GM23338 (cell line): ENCODE data around the gene SEPTIN8. TPM values are rescaled to one million over a fixed set of nuclear protein-coding genes. Genes with fewer than 3 reads are reported as not detected.

Experiments used
- ATAC-seq: fragments of 200-7000 bp; cut with Tn5 transposase; 3 replicates; pipeline ENCODE4 v1.9.1; 2020
- DNase-seq: peaks from one replicate; pipeline ENCODE4 v3.0.0-alpha.2; 2015; ENCODE audit warnings: low spot score
- H2AFZ ChIP-seq: fragments of 200-600 bp; sonication (generic); 2 replicates; pipeline ENCODE4 v1.8.0; 2016; ENCODE audit warnings: antibody characterized with exemption, mild to moderate bottlenecking, moderate library complexity
- H3F3A ChIP-seq: fragments of 200-600 bp; sonication (generic); replicated peaks from 2 replicates; pipeline ENCODE4 v1.8.0; 2017; ENCODE audit warnings: antibody characterized with exemption, mixed run types, low read depth
- H3K27ac ChIP-seq: fragments of 200-600 bp; sonication (generic); 2 replicates; pipeline ENCODE4 v1.6.1; 2016; ENCODE audit warnings: low read depth
- H3K27me3 ChIP-seq: fragments of 200-600 bp; sonication (generic); 2 replicates; pipeline ENCODE4 v1.8.0; 2016; ENCODE audit warnings: mild to moderate bottlenecking, mixed run types, moderate library complexity; ENCODE audit not compliant: insufficient read depth
- H3K36me3 ChIP-seq: fragments of 200-600 bp; sonication (generic); 2 replicates; pipeline ENCODE4 v1.8.0; 2016; ENCODE audit warnings: mild to moderate bottlenecking; ENCODE audit not compliant: insufficient read depth
- H3K4me1 ChIP-seq: fragments of 200-600 bp; sonication (generic); 2 replicates; pipeline ENCODE4 v1.8.0; 2016; ENCODE audit warnings: mild to moderate bottlenecking, moderate library complexity; ENCODE audit not compliant: insufficient read depth
- H3K4me2 ChIP-seq: fragments of 200-600 bp; sonication (generic); 2 replicates; pipeline ENCODE4 v1.7.1; 2017; ENCODE audit warnings: mixed run types
- H3K4me3 ChIP-seq: fragments of 200-600 bp; sonication (generic); 2 replicates; pipeline ENCODE4 v1.6.1; 2016; ENCODE audit warnings: mixed run types
- H3K79me2 ChIP-seq: fragments of 200-600 bp; sonication (generic); replicated peaks from 2 replicates; pipeline ENCODE4 v1.8.0; 2017; ENCODE audit warnings: mild to moderate bottlenecking; ENCODE audit not compliant: insufficient read depth
- H3K9me2 ChIP-seq: fragments of 200-600 bp; sonication (generic); 2 replicates; pipeline ENCODE4 v1.8.0; 2017; ENCODE audit not compliant: insufficient read depth
- H4K20me1 ChIP-seq: fragments of 200-600 bp; sonication (generic); replicated peaks from 2 replicates; pipeline ENCODE4 v1.8.0; 2017; ENCODE audit warnings: mild to moderate bottlenecking; ENCODE audit not compliant: insufficient read depth
- H3K27ac Mint-ChIP-seq: 2 replicates; pipeline ENCODE4 v1.8.0; 2020; ENCODE audit warnings: inconsistent platforms, mild to moderate bottlenecking, moderate library complexity, mixed read lengths
- H3K27me3 Mint-ChIP-seq: 3 replicates; pipeline ENCODE4 v1.8.0; 2022; ENCODE audit warnings: low read depth, mild to moderate bottlenecking, moderate library complexity, mixed read lengths, inconsistent platforms; ENCODE audit not compliant: insufficient read depth, poor library complexity
- H3K36me3 Mint-ChIP-seq: 3 replicates; pipeline ENCODE4 v1.8.0; 2021; ENCODE audit warnings: low read depth, mild to moderate bottlenecking, inconsistent platforms, moderate library complexity, mixed read lengths
- H3K4me1 Mint-ChIP-seq: 3 replicates; pipeline ENCODE4 v1.8.0; 2020; ENCODE audit warnings: mild to moderate bottlenecking, inconsistent platforms, mixed read lengths
- H3K4me3 Mint-ChIP-seq: 3 replicates; pipeline ENCODE4 v1.8.0; 2021; ENCODE audit warnings: moderate library complexity, mild to moderate bottlenecking, inconsistent platforms, mixed read lengths
- H3K9me3 Mint-ChIP-seq: 3 replicates; pipeline ENCODE4 v1.8.0; 2020; ENCODE audit warnings: moderate library complexity, mild to moderate bottlenecking, inconsistent platforms, mixed read lengths
- EZH2 ChIP-seq: fragments of 200-600 bp; sonication (generic); IDR thresholded peaks from one replicate; pipeline ENCODE4 v1.8.0; 2017; ENCODE audit warnings: antibody characterized with exemption, mild to moderate bottlenecking, low read depth; ENCODE audit not compliant: unreplicated experiment
- ZNF331 ChIP-seq: fragments of 250-450 bp; sonication (Bioruptor Pico); IDR thresholded peaks from 2 replicates; pipeline ENCODE4 v1.5.0; 2020; ENCODE audit warnings: low read depth, mild to moderate bottlenecking, moderate library complexity
- ZNF462 ChIP-seq: fragments of 250-450 bp; sonication (Bioruptor Pico); IDR thresholded peaks from 2 replicates; pipeline ENCODE4 v1.5.0; 2020; ENCODE audit warnings: mild to moderate bottlenecking, moderate library complexity
- polyA plus RNA-seq: library from polyadenylated mRNA; unstranded; fragments of >200 nt; fragmentation: Nextera tagmentation; extraction: Ambion mirVana; gene quantifications from 2 replicates; pipeline ENCODE4 v1.2.1, GENCODE V29; 2016
- total RNA-seq: library from RNA; depleted of rRNA; stranded (reverse); fragments of >200 nt; shearing (Covaris generic); gene quantifications from 2 replicates; pipeline ENCODE4 v1.2.3, GENCODE V29; 2014
- TF ChIP-seq, protein P1 (sequence below), 2 experiments: fragments of 200-600 bp in 1 of 2; sonication (generic) in 1 of 2; conservative IDR thresholded peaks; 2 replicates each; pipeline versions ENCODE4 v1.5.1 to v1.6.1; 2016 to 2017; ENCODE audit warnings: antibody characterized with exemption in 2 of 2, low read depth in 2 of 2, mild to moderate bottlenecking in 2 of 2, moderate library complexity in 1 of 2

SEPTIN8 gene
- total and polyA plus RNA-seq, 2 experiments from 2014 or later, result 8.8 to 45.0 TPM

- TF ChIP-seq ZNF462 (CRISPR knock-in tag), result no peak
Measured at GRCh38 chr5:132748522-132749000, 28.5 kb downstream of the SEPTIN8 start (continued).

DNA sequence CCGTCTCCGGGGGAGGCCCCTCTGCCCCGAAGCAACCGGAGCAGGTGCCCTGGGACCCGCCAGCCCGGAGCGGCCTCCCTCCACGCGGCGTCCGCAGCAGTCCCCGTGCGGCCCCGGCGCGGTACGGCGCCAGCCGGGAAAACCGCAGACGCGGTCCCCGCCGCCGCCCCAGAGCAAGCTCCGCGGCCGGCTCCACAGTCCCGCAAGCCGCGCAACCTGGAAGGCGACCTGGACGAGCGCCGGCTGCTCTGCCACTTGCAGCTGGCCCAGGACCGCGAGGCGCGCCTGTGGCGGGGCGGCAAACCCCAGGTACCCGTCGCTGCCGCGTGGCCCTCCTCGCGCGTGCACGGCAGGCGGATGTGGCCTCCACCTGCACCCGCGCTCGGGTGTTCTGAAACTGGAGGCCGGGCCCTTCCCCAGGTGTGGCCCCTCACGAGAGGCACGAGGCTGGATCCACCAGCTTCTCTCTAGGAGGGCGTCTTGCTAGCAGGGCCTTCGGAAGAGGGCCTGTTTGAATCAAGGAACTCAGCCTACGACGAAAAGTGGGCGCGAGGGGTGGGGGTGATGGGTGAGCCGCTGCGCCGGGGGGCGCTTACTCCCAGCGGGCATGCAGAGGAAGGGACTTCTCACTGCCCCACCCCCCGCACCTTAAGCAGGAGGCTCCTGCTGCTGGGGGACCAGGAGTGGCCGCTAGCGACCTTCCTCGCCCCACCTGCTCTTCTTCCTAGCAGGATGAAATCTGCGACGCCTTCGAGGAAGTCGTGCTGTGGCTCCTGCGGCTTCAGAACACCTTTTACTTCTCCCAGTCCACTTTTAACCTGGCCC lies 29.2 kb downstream of the SEPTIN8 start:
- Mint-ChIP-seq H3K36me3 (no peaks in the 10 kb centered on the region), H3K27me3 (peaks cover 33% of the 10 kb centered on the region), H3K4me1 (no peaks in the 10 kb centered on the region), H3K27ac (no peak overlapping the region), H3K9me3 (no peaks in the 10 kb centered on the region), H3K4me3 (peak overlapping the region; percentile 55)
- DNase-seq (peak; percentile 63), ATAC-seq (peak; percentile 74)
- Histone ChIP-seq H3K36me3 (no peaks in the 10 kb centered on the region), H3F3A (no peaks in the 10 kb centered on the region), H3K79me2 (no peaks in the 10 kb centered on the region), H2AFZ (peak overlapping the region; percentile 95), H3K27me3 (peaks cover 62% of the 10 kb centered on the region), H3K4me2 (peak overlapping the region; percentile 77), H3K4me3 (peak overlapping the region; percentile 69), H4K20me1 (no peaks in the 10 kb centered on the region), H3K27ac (no peak overlapping the region), H3K9me2 (no peaks in the 10 kb centered on the region), H3K4me1 (no peaks in the 10 kb centered on the region; the same call in 1 of the 2 replicates)
- TF ChIP-seq, protein P1, sequence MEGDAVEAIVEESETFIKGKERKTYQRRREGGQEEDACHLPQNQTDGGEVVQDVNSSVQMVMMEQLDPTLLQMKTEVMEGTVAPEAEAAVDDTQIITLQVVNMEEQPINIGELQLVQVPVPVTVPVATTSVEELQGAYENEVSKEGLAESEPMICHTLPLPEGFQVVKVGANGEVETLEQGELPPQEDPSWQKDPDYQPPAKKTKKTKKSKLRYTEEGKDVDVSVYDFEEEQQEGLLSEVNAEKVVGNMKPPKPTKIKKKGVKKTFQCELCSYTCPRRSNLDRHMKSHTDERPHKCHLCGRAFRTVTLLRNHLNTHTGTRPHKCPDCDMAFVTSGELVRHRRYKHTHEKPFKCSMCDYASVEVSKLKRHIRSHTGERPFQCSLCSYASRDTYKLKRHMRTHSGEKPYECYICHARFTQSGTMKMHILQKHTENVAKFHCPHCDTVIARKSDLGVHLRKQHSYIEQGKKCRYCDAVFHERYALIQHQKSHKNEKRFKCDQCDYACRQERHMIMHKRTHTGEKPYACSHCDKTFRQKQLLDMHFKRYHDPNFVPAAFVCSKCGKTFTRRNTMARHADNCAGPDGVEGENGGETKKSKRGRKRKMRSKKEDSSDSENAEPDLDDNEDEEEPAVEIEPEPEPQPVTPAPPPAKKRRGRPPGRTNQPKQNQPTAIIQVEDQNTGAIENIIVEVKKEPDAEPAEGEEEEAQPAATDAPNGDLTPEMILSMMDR (conservative IDR thresholded peaks at IDR 0.05; ENCODE audit: low read depth in 2 of 2), result peak in 1 of 2 experiments; percentile 24; a peak in 2 of 4 replicates
- peak; percentile 64 for TF ChIP-seq EZH2
- TF ChIP-seq ZNF331 (CRISPR knock-in tag), result no peak
